ENCODE results near the gene DBF4B.

Gene DBF4B

GRCh38 chr17:44708401-44709263 lies at the start of gene DBF4B:
Gene DBF4B, plus strand, starts transcription at chr17:44708665. Its CDS starts 156 bp downstream, at chr17:44708821.
- ATAC-seq (ENCODE audit: insufficient read depth, low read depth): peak; percentile 87
- H3K4me3 ChIP-seq (ENCODE audit: low read depth in 1 of 2, low read length in 2 of 2): peak within 1 kb of the TSS; percentile 60 to 95
- H3K79me2 ChIP-seq (ENCODE audit: insufficient read depth, low read length): peaks cover 26% of the 10 kb centered on the region
- H2AFZ ChIP-seq (ENCODE audit: low read depth, low read length): peak within 1 kb of the TSS; percentile 95
- peak; percentile 87 for DNase-seq
- peak within 1 kb of the TSS; percentile 94 for H3K27ac ChIP-seq (ENCODE audit: low read length)
- H3K4me2 ChIP-seq (ENCODE audit: insufficient read depth, low read length): peak within 1 kb of the TSS; percentile 97
- peak within 1 kb of the TSS; percentile 82 for H3K9ac ChIP-seq (ENCODE audit: low read depth, low read length)
- no peak for TF ChIP-seq CTCF (IDR thresholded peaks at IDR 0.05; ENCODE audit: borderline replicate concordance, extremely low read depth, low read length, poor library complexity, severe bottlenecking)
- TF ChIP-seq EZH2 (IDR thresholded peaks at IDR 0.05; ENCODE audit: borderline replicate concordance, low read depth, low read length, severe bottlenecking): no peak
- H4K20me1 ChIP-seq (ENCODE audit: insufficient read depth, low read length): no peaks in the 10 kb centered on the region
- H3K27me3 ChIP-seq (ENCODE audit: insufficient read depth, low read length, poor library complexity): no peaks in the 10 kb centered on the region
- peaks cover 3% of the 10 kb centered on the region for H3K36me3 ChIP-seq (ENCODE audit: insufficient read depth, low read length)
- H3K9me3 ChIP-seq (ENCODE audit: insufficient read depth, low read length, severe bottlenecking): no peaks in the 10 kb centered on the region
- peaks cover 27% of the 10 kb centered on the region for H3K4me1 ChIP-seq (ENCODE audit: insufficient read depth, low read length)

- Histone ChIP-seq H3K4me2 (ENCODE audit: insufficient read depth, low read length) (no peak overlapping the region), H3K27me3 (ENCODE audit: insufficient read depth, low read length, poor library complexity) (peaks cover 2% of the 10 kb centered on the region), H3K9me3 (ENCODE audit: insufficient read depth, low read length, severe bottlenecking) (no peaks in the 10 kb centered on the region), H4K20me1 (ENCODE audit: insufficient read depth, low read length) (no peaks in the 10 kb centered on the region), H3K36me3 (ENCODE audit: insufficient read depth, low read length) (no peaks in the 10 kb centered on the region), H2AFZ (ENCODE audit: low read depth, low read length) (no peak overlapping the region), H3K4me1 (ENCODE audit: insufficient read depth, low read length) (no peaks in the 10 kb centered on the region), H3K4me3 (ENCODE audit: low read depth in 1 of 2, low read length in 2 of 2) (no peak overlapping the region), H3K79me2 (ENCODE audit: insufficient read depth, low read length) (no peaks in the 10 kb centered on the region), H3K9ac (ENCODE audit: low read depth, low read length) (no peak overlapping the region), H3K27ac (ENCODE audit: low read length) (no peak overlapping the region)
- DNase-seq: no peak
- TF ChIP-seq EZH2 (IDR thresholded peaks at IDR 0.05; ENCODE audit: borderline replicate concordance, low read depth, low read length, severe bottlenecking) (no peak), CTCF (IDR thresholded peaks at IDR 0.05; ENCODE audit: borderline replicate concordance, extremely low read depth, low read length, poor library complexity, severe bottlenecking) (no peak)
- ATAC-seq (ENCODE audit: insufficient read depth, low read depth): no peak
Measured at GRCh38 chr17:44661835-44662234, 46.6 kb upstream of the DBF4B start.

DNA sequence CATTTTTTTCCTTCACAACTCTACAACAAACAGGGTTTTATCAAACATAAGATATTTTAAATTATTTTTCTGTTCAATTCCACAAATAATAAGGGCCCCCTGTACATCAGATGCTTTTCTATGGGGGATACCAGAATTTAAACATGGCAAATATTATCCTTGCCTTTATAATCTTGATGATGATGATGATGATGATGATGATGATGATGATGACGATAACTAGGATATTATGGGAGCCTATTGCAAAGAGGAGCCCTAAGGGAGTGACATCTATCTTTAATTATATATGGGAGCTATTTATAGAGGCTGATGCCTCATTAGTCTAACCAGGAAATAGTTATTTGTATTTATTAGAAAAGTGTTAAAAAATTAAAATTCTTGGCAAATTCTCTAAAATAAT lies 45.4 kb upstream of the DBF4B start:
- peaks cover 2% of the 10 kb centered on the region for H3K27me3 ChIP-seq (ENCODE audit: insufficient read depth, low read length, poor library complexity)
- no peaks in the 10 kb centered on the region for H3K36me3 ChIP-seq (ENCODE audit: insufficient read depth, low read length)
- H3K4me1 ChIP-seq (ENCODE audit: insufficient read depth, low read length): no peaks in the 10 kb centered on the region
- no peak overlapping the region for H3K27ac ChIP-seq (ENCODE audit: low read length)
- ATAC-seq (ENCODE audit: insufficient read depth, low read depth) (no peak), DNase-seq (no peak)
- no peaks in the 10 kb centered on the region for H3K9me3 ChIP-seq (ENCODE audit: insufficient read depth, low read length, severe bottlenecking)
- no peak overlapping the region for H2AFZ ChIP-seq (ENCODE audit: low read depth, low read length)
- no peak overlapping the region for H3K4me3 ChIP-seq (ENCODE audit: low read depth in 1 of 2, low read length in 2 of 2)
- TF ChIP-seq CTCF (IDR thresholded peaks at IDR 0.05; ENCODE audit: borderline replicate concordance, extremely low read depth, low read length, poor library complexity, severe bottlenecking): no peak
- TF ChIP-seq EZH2 (IDR thresholded peaks at IDR 0.05; ENCODE audit: borderline replicate concordance, low read depth, low read length, severe bottlenecking): no peak
- H3K79me2 ChIP-seq (ENCODE audit: insufficient read depth, low read length): no peaks in the 10 kb centered on the region
- no peak overlapping the region for H3K4me2 ChIP-seq (ENCODE audit: insufficient read depth, low read length)
- H3K9ac ChIP-seq (ENCODE audit: low read depth, low read length): no peak overlapping the region
- H4K20me1 ChIP-seq (ENCODE audit: insufficient read depth, low read length): no peaks in the 10 kb centered on the region

All from DND-41 (cell line).